ENCODE measurements around the gene JUP. TPM values are rescaled to one million over a fixed set of nuclear protein-coding genes. Genes with fewer than 3 reads are reported as not detected.

The JUP gene
- total RNA-seq, 2 experiments from 2014 or later: 1.5 to 1.8 TPM

GRCh38 chr17:41771389-41772206 lies 14.9 kb downstream of the JUP start:
- H3K9me3 Mint-ChIP-seq: no peaks in the 10 kb centered on the region

GRCh38 chr17:41769985-41770384 lies 16.5 kb downstream of the JUP start:
- TF ChIP-seq CTCF (IDR thresholded peaks at IDR 0.05): no peak
- Mint-ChIP-seq H3K27me3 (no peaks in the 10 kb centered on the region), H3K9me3 (no peaks in the 10 kb centered on the region), H3K27ac (no peak overlapping the region), H3K4me3 (no peak overlapping the region), H3K4me1 (ENCODE audit: low read depth) (no peaks in the 10 kb centered on the region), H3K36me3 (ENCODE audit: low read depth) (no peaks in the 10 kb centered on the region)
- POLR2A ChIA-PET: no interaction called here
- CTCF ChIA-PET: no interaction called here
- DNase-seq (no peak), ATAC-seq (no peak)
- intact Hi-C loops (cut with micrococcal nuclease): no loop called here

More at GRCh38 chr17:41771389-41772206, 14.9 kb downstream of the JUP start:
- Mint-ChIP-seq H3K27ac (no peak overlapping the region), H3K36me3 (ENCODE audit: low read depth) (no peaks in the 10 kb centered on the region), H3K27me3 (no peaks in the 10 kb centered on the region), H3K4me3 (peak overlapping the region; percentile 11), H3K4me1 (ENCODE audit: low read depth) (no peaks in the 10 kb centered on the region)
- ATAC-seq (no peak), DNase-seq (no peak)
- ChIA-PET POLR2A (interaction anchor here (1.0 kb wide), 1 partner anchor 81 kb away, joined by 4 read pairs; no protein-coding TSS in a partner anchor), CTCF (no interaction called here)
- intact Hi-C loops (cut with micrococcal nuclease): no loop called here
- no peak for TF ChIP-seq CTCF (IDR thresholded peaks at IDR 0.05)

- Mint-ChIP-seq H3K27me3 (no peaks in the 10 kb centered on the region), H3K4me3 (no peak overlapping the region), H3K27ac (no peak overlapping the region), H3K4me1 (ENCODE audit: low read depth) (no peaks in the 10 kb centered on the region), H3K9me3 (no peaks in the 10 kb centered on the region), H3K36me3 (ENCODE audit: low read depth) (no peaks in the 10 kb centered on the region)
- intact Hi-C loops (cut with micrococcal nuclease): no loop called here
- ATAC-seq: no peak
- POLR2A ChIA-PET: interaction anchor here (1.0 kb wide), 1 partner anchor 60 kb away, joined by 3 read pairs; no protein-coding TSS in a partner anchor
- TF ChIP-seq CTCF (IDR thresholded peaks at IDR 0.05): no peak
- CTCF ChIA-PET: no interaction called here
- DNase-seq: no peak
These were observed 17.1 kb downstream of the JUP start for GRCh38 chr17:41769346-41769862.

- ATAC-seq (no peak), DNase-seq (no peak)
- H3K27ac Mint-ChIP-seq: no peak overlapping the region
- TF ChIP-seq CTCF (IDR thresholded peaks at IDR 0.05): no peak
- no peaks in the 10 kb centered on the region for H3K9me3 Mint-ChIP-seq
- ChIA-PET CTCF (no interaction called here), POLR2A (interaction anchor here (1.0 kb wide), 1 partner anchor 60 kb away, joined by 3 read pairs; no protein-coding TSS in a partner anchor)
- no peaks in the 10 kb centered on the region for H3K36me3 Mint-ChIP-seq (ENCODE audit: low read depth)
- H3K27me3 Mint-ChIP-seq: no peaks in the 10 kb centered on the region
- intact Hi-C loops (cut with micrococcal nuclease): no loop called here
- no peaks in the 10 kb centered on the region for H3K4me1 Mint-ChIP-seq (ENCODE audit: low read depth)
- no peak overlapping the region for H3K4me3 Mint-ChIP-seq
These were observed 17.7 kb downstream of the JUP start for GRCh38 chr17:41768682-41769288.
